G401 (cell line): Measurements from ENCODE around the gene XPO4. TPM values are rescaled to one million over a fixed set of nuclear protein-coding genes. Genes with fewer than 3 reads are reported as not detected.
A peak's percentile ranks its signal among the peaks of the same experiment; 100 is the strongest.
"Not testable (repeated sequence)": the region's sequence is repeated elsewhere in the genome, so short reads cannot be mapped to it uniquely, and the experiment has no call there.

Experiments
- DNase-seq: peaks from one replicate; pipeline ENCODE4 v3.0.0-alpha.2; 2015; ENCODE audit warnings: low spot score
- in situ Hi-C: cut with HindIII; loops from 2 replicates; pipeline ENCODE4 v1.10.0; 2016; ENCODE audit warnings: low sequenced_read_pairs, mixed read lengths
- total RNA-seq: library from RNA; depleted of rRNA; stranded (reverse); fragments of >200 nt; shearing (Covaris generic); gene quantifications from 2 replicates; pipeline ENCODE4 v1.2.3, GENCODE V29; 2014

The XPO4 gene
- total RNA-seq, 1 experiment from 2014 or later: 24.1 TPM

GRCh38 chr13:20894245-20894644 lies 8.3 kb downstream of the XPO4 start:
- DNase-seq: no peak
- in situ Hi-C loops: no loop called here

GRCh38 chr13:20891768-20892167 lies 10.8 kb downstream of the XPO4 start:
- DNase-seq: no peak
- in situ Hi-C loops: no loop called here

GRCh38 chr13:20891034-20891433 lies 11.5 kb downstream of the XPO4 start:
- DNase-seq: no peak
- in situ Hi-C loops: no loop called here

- DNase-seq, in situ Hi-C loops: not testable (repeated sequence)
These were observed 12.0 kb downstream of the XPO4 start for GRCh38 chr13:20890540-20890939.

GRCh38 chr13:20882206-20882605 lies 20.3 kb downstream of the XPO4 start:
- in situ Hi-C loops: no loop called here

GRCh38 chr13:20877902-20878301 lies 24.6 kb downstream of the XPO4 start:
- in situ Hi-C loops: no loop called here
- DNase-seq: no peak

More at GRCh38 chr13:20882206-20882605, 20.3 kb downstream of the XPO4 start:
- DNase-seq: no peak

GRCh38 chr13:20876802-20877201 lies 25.7 kb downstream of the XPO4 start:
- in situ Hi-C loops, DNase-seq: not testable (repeated sequence)

GRCh38 chr13:20874439-20874838 lies 28.1 kb downstream of the XPO4 start:
- DNase-seq, in situ Hi-C loops: not testable (repeated sequence)

GRCh38 chr13:20873348-20873747 lies 29.2 kb downstream of the XPO4 start:
- no peak for DNase-seq
- in situ Hi-C loops: no loop called here

- in situ Hi-C loops: no loop called here
- DNase-seq: no peak
These were observed 31.7 kb downstream of the XPO4 start for GRCh38 chr13:20870829-20871228.

GRCh38 chr13:20869540-20869939 lies 33.0 kb downstream of the XPO4 start:
- in situ Hi-C loops: no loop called here
- DNase-seq: peak; percentile 29

- DNase-seq: no peak
- in situ Hi-C loops: no loop called here
These were observed 35.1 kb downstream of the XPO4 start for GRCh38 chr13:20867408-20867807.

GRCh38 chr13:20861666-20862065 lies 40.9 kb downstream of the XPO4 start:
- DNase-seq, in situ Hi-C loops: not testable (repeated sequence)

- in situ Hi-C loops: no loop called here
These were observed 41.7 kb downstream of the XPO4 start for GRCh38 chr13:20860844-20861243.

GRCh38 chr13:20856650-20857049 lies 45.9 kb downstream of the XPO4 start:
- in situ Hi-C loops: no loop called here
- no peak for DNase-seq

More at GRCh38 chr13:20860844-20861243, 41.7 kb downstream of the XPO4 start:
- no peak for DNase-seq

- in situ Hi-C loops: no loop called here
- no peak for DNase-seq
These were observed 50.6 kb downstream of the XPO4 start for GRCh38 chr13:20851844-20852402.

- in situ Hi-C loops: no loop called here
- DNase-seq: no peak
These were observed 53.6 kb downstream of the XPO4 start for GRCh38 chr13:20848944-20849343.

GRCh38 chr13:20848203-20848602 lies 54.3 kb downstream of the XPO4 start:
- in situ Hi-C loops: no loop called here
- no peak for DNase-seq

GRCh38 chr13:20847296-20847695 lies 55.2 kb downstream of the XPO4 start:
- DNase-seq: no peak
- in situ Hi-C loops: no loop called here

- in situ Hi-C loops: no loop called here
- peak; percentile 47 for DNase-seq
These were observed 59.4 kb downstream of the XPO4 start for GRCh38 chr13:20843166-20843565.

GRCh38 chr13:20840568-20840967 lies 62.0 kb downstream of the XPO4 start:
- in situ Hi-C loops: no loop called here
- DNase-seq: no peak
